ENCODE results near the gene RBM42.
"Not testable (repeated sequence)": the region's sequence is repeated elsewhere in the genome, so short reads cannot be mapped to it uniquely, and the experiment has no call there.

RBM42 gene

GRCh38 chr19:35622750-35623149, 6.1 kb upstream of the RBM42 start:
- no peak for DNase-seq

- no peak for DNase-seq
Observed at GRCh38 chr19:35623327-35624010, 5.4 kb upstream of the RBM42 start.

DNA sequence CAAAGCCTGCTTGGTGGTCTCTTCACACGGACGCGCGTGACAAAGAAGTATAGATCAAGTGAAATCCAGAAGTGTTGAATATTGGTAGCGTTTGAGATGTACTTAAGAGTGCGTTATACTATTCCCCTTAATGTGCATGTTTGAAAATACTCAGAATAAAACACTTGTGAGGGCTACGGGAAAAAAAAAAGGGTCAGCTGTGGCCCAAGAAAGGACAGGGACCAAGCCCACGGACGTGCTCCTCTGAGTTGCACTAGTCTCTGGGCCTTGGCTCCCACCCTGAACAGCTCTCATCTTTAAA, 622 bp upstream of the RBM42 start:
- DNase-seq, result no peak

- no peak for DNase-seq
Observed at GRCh38 chr19:35629332-35629633, 447 bp downstream of the RBM42 start.

DNA sequence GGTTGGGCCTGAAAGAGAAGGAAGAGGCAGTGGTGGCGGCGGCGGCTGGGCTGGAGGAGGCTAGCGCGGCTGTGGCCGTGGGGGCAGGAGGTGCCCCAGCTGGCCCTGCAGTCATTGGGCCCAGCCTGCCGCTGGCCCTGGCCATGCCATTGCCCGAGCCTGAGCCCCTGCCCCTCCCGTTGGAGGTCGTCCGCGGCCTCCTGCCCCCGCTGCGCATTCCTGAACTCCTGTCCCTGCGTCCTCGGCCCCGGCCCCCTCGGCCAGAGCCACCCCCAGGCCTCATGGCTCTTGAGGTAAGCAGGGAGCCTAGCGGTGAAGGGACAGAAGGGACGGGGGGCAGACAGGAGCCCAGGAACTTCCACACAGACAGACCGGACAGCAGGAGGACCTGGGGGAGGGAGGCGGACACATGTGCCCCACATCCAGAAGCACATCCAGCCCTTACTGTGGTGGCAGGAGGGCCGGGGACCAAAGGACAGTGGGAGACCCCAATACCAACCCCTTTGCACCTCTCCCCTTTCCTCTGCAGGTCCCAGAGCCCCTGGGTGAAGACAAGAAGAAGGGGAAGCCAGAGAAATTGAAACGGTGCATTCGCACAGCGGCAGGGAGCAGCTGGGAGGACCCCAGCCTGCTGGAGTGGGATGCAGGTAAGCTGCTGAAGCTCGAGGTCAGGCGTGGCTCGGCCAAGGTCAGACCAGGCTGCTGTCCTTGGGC, 5.0 kb downstream of the RBM42 start:
- DNase-seq, result no peak

DNA sequence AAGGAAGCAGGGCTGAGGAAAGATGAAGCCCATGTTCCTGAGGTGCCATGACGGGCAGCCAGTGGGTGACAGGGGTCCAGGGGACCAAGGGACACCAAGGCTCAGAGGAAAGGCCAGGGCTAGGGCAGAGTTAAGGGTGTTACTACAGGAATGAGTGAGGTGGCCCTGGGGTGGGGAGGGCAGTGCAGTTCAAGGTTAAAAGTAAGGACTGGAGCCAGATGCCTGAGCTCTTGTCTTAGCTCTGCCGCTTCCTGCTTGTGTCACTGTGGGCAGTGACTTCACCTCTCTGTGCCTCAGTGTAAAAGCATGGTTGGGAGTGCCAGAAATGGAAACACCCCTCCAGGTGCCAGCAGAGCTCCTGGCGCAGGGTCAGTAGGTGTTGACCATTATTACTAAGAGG, 7.8 kb downstream of the RBM42 start:
- no peak for DNase-seq

DNA sequence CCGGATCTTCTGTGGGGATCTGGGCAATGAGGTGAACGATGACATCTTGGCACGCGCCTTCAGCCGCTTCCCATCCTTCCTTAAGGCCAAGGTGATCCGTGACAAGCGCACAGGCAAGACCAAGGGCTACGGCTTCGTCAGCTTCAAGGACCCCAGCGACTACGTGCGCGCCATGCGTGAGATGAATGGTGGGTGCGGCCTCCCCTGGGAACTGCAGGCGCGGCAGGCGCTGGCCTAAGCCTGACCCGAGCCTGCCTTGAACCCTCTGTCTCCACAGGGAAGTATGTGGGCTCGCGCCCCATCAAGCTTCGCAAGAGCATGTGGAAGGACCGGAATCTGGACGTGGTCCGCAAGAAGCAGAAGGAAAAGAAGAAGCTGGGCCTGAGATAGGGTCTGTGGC, 8.3 kb downstream of the RBM42 start:
- DNase-seq, result no peak

- DNase-seq, result no peak
Observed at GRCh38 chr19:35639321-35639639, 10.4 kb downstream of the RBM42 start.

- no peak for DNase-seq
Observed at GRCh38 chr19:35639863-35640262, 11.0 kb downstream of the RBM42 start.

DNA sequence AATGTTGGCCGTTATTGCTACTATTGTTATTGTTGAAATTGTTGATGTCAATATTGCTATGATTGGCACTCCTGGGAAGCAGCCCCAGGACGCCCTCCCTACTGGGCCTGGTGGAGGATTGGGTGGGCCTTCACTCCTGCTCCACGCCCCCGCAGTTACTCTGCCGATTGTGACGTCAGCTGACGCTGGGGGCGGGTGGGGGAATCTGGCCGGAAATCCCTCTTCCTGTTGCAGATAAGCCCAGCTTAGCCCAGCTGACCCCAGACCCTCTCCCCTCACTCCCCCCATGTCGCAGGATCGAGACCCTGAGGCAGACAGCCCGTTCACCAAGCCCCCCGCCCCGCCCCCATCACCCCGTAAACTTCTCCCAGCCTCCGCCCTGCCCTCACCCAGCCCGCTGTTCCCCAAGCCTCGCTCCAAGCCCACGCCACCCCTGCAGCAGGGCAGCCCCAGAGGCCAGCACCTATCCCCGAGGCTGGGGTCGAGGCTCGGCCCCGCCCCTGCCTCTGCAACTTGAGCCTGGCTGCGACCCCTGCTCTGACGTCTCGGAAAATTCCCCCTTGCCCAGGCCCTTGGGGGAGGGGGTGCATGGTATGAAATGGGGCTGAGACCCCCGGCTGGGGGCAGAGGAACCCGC, 12.8 kb downstream of the RBM42 start, which contains the start of gene ETV2:
Gene ETV2, plus strand, starts transcription at position 231 of the 637 bp plus-strand sequence. CDS start 716 bp downstream, outside the sequence.
- DNase-seq, result no peak

GRCh38 chr19:35642312-35642711, 13.5 kb downstream of the RBM42 start:
- DNase-seq, result no peak

DNA sequence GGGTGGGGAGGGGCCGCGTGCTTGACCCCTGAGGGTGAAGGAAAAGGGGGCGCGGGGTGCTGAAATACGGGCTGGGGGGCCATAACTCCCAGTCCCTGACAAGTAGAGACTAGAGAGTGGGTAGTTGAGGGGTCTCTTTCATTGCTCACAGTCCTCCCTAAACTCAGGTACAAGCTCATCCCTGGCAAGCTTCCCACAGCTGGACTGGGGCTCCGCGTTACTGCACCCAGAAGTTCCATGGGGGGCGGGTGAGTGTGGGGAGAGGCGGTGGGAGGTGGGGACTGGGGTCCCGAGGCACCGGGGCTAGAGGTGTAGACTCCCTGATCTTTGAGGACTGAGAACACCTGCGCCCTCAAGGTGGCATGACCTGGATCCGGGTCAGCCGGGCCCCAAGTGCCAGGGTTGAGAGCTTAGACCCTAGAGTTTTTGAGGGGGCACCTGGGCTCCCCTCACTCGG, 14.0 kb downstream of the RBM42 start:
- DNase-seq, result no peak

DNA sequence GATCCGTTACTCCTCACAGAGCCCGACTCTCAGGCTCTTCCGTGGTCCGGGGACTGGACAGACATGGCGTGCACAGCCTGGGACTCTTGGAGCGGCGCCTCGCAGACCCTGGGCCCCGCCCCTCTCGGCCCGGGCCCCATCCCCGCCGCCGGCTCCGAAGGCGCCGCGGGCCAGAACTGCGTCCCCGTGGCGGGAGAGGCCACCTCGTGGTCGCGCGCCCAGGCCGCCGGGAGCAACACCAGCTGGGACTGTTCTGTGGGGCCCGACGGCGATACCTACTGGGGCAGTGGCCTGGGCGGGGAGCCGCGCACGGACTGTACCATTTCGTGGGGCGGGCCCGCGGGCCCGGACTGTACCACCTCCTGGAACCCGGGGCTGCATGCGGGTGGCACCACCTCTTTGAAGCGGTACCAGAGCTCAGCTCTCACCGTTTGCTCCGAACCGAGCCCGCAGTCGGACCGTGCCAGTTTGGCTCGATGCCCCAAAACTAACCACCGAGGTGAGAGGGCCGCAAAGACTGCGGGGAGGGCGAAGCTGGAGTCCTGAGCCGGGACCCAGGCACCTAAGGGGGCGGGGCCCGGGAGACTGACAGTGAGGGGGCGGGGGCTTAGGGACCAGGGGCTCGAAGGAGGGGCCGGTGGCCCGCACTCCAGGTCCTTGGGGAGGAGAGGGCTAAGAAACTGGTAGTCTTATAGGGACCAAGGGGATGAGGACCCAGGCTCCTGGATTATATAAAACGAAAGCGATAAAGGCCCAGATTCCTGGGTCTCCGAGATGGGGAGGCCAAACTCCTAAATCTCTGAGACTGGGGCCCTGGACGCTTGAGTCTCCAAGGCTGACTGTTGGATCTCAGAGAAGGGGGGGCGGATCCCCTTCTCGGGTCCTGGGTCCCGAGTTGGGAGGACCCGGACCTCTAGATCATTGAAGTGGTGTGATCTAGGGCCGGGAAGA, 14.7 kb downstream of the RBM42 start:
- DNase-seq, result peak; percentile 17

DNA sequence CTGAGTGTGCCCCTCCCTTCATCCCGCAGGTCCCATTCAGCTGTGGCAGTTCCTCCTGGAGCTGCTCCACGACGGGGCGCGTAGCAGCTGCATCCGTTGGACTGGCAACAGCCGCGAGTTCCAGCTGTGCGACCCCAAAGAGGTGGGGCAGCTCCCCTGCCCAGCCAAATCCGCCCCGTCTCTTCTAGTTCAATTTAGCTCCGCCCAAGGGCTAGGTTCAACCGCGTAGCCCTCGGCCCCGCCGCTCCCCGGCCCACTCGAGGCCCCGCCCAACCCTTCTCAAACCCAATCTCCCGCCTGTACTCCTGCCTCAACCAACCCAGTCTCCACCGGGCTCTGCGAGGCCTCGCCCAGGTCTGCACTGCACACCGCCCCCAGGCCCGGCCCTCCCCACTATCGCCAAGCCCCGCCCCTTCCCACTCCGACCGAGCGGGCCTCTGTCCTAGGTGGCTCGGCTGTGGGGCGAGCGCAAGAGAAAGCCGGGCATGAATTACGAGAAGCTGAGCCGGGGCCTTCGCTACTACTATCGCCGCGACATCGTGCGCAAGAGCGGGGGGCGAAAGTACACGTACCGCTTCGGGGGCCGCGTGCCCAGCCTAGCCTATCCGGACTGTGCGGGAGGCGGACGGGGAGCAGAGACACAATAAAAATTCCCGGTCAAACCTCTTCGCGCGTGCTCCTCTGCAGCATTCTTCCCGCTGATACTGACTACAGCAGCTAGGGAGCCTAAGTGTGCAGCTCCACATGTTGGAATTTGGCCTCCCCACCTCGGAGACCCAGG, 15.6 kb downstream of the RBM42 start:
- peak; percentile 93 for DNase-seq

GRCh38 chr19:35644987-35645679, 16.3 kb downstream of the RBM42 start:
- peak; percentile 19 for DNase-seq

DNA sequence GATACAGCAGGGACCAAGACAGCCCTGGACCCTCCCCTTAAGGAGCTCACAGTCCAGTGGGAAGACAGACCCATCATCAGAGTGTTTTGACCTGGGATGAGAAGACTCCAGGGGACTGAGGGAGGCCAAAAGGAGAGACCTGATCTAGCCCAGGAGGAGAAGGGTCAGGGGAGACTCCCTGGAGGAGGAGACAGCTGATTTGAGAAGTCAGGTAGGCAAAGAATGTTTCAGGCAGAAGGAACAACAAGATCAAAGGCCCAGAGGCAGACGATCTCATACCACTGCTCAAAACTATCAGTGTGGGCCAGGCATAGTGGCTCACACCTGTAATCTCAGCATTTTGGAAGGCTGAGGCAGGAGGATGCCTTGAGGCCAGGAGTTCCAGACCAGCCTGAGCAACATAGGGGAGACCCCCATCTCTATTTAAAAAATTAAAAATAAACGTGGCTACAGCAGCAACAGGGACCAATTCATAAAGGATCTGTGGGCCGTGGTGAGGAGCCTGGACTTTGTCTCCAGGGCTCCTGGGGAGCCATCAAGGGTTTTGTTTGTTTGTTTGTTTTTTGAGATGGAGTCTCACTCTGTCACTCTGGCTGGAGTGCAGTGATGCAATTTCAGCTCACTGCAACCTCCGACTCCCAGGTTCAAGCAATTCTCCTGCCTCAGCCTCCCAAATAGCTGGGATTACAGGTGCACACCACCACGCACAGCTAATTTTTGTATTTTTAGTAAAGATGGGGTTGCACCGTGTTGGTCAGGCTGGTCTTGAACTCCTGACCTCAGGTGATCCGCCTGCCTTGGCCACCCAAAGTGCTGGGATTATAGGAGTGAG, 17.1 kb downstream of the RBM42 start:
- no peak for DNase-seq

- DNase-seq, result peak; percentile 97
Observed at GRCh38 chr19:35648017-35648961, 19.5 kb downstream of the RBM42 start, which contains the start of gene COX6B1. Gene COX6B1, plus strand, starts transcription at chr19:35648323. Its CDS starts 2,921 bp downstream, at chr19:35651244.

GRCh38 chr19:35650581-35650980, 21.7 kb downstream of the RBM42 start:
- no peak for DNase-seq

GRCh38 chr19:35654828-35655227, 26.0 kb downstream of the RBM42 start:
- DNase-seq, result not testable (repeated sequence)

DNA sequence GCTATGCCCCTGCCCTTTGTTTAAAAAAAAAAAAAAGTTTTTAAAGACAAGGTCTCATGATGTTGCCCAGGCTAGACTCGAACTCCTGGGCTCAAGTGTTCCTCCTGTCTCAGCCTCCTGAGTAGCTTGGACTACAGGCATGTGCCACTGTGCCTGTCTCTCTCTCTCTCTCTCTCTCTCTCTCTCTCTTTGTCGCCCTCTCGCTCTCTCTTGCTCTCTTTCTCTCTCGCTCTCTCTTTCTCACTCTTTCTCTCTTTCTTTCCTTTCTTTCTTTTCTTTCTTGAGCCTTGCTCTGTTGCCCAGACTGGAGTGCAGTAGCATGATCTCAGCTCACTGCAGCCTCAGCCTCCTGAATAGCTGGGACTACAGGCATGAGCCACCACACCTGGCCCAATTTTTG, 26.8 kb downstream of the RBM42 start:
- DNase-seq, result no peak
